ENCODE data around the gene HCN2.

DNA sequence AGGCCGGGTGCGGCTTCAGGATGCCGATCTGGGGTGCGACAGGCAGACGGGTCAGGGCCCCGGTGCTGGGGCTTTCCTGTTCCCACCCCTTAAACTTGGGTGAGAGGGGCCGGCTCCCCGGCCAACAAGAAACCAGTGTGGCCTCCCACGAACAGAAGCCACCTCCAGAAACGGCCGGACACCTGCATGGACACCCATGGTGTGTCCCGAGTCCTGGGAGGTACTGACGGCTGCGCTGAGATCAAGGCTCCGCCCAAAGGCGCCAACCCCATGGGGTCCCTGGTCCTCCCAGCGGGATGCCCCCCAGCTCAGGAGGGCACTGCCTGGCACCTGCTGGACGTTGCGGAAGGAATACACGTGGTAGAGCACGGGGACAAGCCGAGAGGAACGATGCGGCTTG lies 32.1 kb downstream of the HCN2 start:
- TF ChIP-seq, protein P1, sequence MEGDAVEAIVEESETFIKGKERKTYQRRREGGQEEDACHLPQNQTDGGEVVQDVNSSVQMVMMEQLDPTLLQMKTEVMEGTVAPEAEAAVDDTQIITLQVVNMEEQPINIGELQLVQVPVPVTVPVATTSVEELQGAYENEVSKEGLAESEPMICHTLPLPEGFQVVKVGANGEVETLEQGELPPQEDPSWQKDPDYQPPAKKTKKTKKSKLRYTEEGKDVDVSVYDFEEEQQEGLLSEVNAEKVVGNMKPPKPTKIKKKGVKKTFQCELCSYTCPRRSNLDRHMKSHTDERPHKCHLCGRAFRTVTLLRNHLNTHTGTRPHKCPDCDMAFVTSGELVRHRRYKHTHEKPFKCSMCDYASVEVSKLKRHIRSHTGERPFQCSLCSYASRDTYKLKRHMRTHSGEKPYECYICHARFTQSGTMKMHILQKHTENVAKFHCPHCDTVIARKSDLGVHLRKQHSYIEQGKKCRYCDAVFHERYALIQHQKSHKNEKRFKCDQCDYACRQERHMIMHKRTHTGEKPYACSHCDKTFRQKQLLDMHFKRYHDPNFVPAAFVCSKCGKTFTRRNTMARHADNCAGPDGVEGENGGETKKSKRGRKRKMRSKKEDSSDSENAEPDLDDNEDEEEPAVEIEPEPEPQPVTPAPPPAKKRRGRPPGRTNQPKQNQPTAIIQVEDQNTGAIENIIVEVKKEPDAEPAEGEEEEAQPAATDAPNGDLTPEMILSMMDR (IDR thresholded peaks at IDR 0.05; ENCODE audit: control extremely low read depth in 1 of 3, insufficient read depth in 1 of 3, low read depth in 1 of 3, low read length in 3 of 3): no peak
- no peak for TF ChIP-seq POLR2A (IDR thresholded peaks at IDR 0.05; ENCODE audit: control extremely low read depth in 1 of 2, low read depth in 2 of 2, low read length in 2 of 2)
- no peak for TF ChIP-seq RBBP5 (IDR thresholded peaks at IDR 0.05; ENCODE audit: borderline replicate concordance, low read depth, low read length)
- no peak for TF ChIP-seq JUN (IDR thresholded peaks at IDR 0.05; ENCODE audit: low read depth, low read length)
- no peak for TF ChIP-seq KDM4A (IDR thresholded peaks at IDR 0.05; ENCODE audit: low read depth, low read length, severe bottlenecking)
- no peak for TF ChIP-seq JUND (IDR thresholded peaks at IDR 0.05; ENCODE audit: low read length)
- no peak for TF ChIP-seq CHD1 (IDR thresholded peaks at IDR 0.05; ENCODE audit: low read depth, low read length)
- no peak for TF ChIP-seq KDM1A (IDR thresholded peaks at IDR 0.05; ENCODE audit: borderline replicate concordance, low read length)
- TF ChIP-seq EZH2 (IDR thresholded peaks at IDR 0.05; ENCODE audit: low read depth, low read length, severe bottlenecking): no peak
- TF ChIP-seq, protein P2, sequence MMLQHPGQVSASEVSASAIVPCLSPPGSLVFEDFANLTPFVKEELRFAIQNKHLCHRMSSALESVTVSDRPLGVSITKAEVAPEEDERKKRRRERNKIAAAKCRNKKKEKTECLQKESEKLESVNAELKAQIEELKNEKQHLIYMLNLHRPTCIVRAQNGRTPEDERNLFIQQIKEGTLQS (IDR thresholded peaks at IDR 0.05; ENCODE audit: insufficient read depth, low read depth, low read length): no peak
- TF ChIP-seq POLR2AphosphoS5 (IDR thresholded peaks at IDR 0.05; ENCODE audit: low read depth, low read length): no peak
- TF ChIP-seq ZNF274 (IDR thresholded peaks at IDR 0.05; ENCODE audit: borderline replicate concordance, extremely low read depth, low read length): no peak
- TF ChIP-seq CEBPB (IDR thresholded peaks at IDR 0.05; ENCODE audit: low read depth, low read length): no peak
- TF ChIP-seq SP2 (IDR thresholded peaks at IDR 0.05; ENCODE audit: low read length): no peak
